Measurements from ENCODE around the gene TP53INP2. TPM values are rescaled to one million over a fixed set of nuclear protein-coding genes. Genes with fewer than 3 reads are reported as not detected.

The TP53INP2 gene
- total RNA-seq, 4 donors from 2014 or later = 21.9 to 39.7 (median 31.2) TPM

DNA sequence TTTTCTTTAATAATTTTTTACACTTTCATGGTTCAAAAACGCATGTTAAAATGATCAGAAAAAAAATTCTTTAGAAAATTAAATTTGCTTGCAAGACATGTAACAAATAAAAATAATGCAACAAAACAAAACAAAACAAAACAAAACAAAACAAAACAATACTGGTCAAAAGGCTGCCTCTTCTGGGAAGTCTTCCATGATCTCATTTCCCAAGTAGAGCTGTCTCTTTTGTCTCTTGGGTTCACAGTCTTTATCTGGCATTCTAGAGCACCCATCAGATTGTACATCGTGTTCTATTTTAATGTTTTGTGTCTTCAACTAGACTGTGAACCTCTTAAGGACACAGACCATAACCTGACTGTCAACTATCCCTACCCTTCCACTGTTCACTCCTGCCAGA, 25.3 kb downstream of the TP53INP2 start:
- Histone ChIP-seq H3K36me3 (peaks cover 12 to 31% of the 10 kb centered on the region in 2 donors), H3K27ac (no peak overlapping the region), H3K4me3 (replicated peaks in 1 of 3) (no peak overlapping the region), H3K4me1 (peaks cover 0 to 8% of the 10 kb centered on the region in 2 donors), H3K27me3 (no peaks in the 10 kb centered on the region), H3K9me3 (no peaks in the 10 kb centered on the region)
- no peak for DNase-seq
- 96 to 97% methylated on average over 2 of the region's 2 CpGs for WGBS, 2 donors
- TF ChIP-seq, protein P1, sequence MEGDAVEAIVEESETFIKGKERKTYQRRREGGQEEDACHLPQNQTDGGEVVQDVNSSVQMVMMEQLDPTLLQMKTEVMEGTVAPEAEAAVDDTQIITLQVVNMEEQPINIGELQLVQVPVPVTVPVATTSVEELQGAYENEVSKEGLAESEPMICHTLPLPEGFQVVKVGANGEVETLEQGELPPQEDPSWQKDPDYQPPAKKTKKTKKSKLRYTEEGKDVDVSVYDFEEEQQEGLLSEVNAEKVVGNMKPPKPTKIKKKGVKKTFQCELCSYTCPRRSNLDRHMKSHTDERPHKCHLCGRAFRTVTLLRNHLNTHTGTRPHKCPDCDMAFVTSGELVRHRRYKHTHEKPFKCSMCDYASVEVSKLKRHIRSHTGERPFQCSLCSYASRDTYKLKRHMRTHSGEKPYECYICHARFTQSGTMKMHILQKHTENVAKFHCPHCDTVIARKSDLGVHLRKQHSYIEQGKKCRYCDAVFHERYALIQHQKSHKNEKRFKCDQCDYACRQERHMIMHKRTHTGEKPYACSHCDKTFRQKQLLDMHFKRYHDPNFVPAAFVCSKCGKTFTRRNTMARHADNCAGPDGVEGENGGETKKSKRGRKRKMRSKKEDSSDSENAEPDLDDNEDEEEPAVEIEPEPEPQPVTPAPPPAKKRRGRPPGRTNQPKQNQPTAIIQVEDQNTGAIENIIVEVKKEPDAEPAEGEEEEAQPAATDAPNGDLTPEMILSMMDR (IDR thresholded peaks at IDR 0.05) = no peak
- no peak for TF ChIP-seq POLR2A (IDR thresholded peaks at IDR 0.05)
- intact Hi-C loops (cut with DNase I) = no loop called here

DNA sequence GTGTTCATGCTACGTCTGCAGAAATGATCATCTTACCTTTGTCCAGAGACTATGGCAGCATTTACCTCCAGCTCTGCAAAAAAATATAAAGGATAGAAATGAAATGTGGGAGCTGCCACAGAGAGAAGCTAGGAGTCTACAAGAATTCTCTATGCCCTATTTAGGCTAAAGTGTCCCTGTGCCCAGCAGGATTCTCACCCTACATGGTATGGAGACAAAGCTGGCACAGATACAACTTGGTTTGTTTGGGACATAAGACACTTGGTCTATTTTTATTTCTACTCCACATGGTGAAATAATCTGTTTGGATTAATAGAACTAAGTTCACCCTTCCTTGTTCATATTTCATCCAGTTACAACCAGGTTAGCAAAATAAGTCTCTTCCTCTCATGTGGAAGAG, 28.4 kb downstream of the TP53INP2 start:
- Histone ChIP-seq H3K4me1 (peaks cover 19 to 22% of the 10 kb centered on the region in 2 donors), H3K36me3 (peaks cover 9 to 16% of the 10 kb centered on the region in 2 donors)

DNA sequence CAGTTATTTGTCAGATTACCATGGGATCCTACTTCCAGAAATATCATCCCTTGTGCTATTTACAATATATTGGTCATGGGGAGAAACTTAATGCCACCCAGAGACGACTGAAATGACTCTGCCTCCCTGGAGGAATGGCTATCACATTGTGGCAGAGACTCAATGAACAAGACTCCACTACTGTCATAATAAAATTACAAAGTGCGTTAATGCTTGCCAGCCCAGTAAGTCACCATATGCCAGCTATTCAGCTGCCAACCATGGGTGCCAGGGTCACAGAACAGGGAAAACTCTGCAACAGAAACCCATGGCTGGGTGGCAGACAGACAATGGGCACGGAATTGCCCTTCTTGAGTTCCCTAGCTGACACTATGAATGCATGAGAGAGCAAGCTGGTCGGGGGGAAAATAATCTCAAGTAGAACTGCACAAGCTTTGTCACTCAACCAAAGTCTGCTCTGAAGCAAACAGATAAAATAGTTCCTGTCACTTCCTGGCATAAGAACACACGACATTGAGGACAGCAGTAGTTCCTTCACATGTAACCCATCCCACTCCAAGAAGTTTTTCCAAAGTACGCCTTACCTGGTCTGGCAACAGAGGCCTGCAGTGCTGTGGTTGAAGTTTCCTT, 32.1 kb downstream of the TP53INP2 start:
- TF ChIP-seq POLR2A (IDR thresholded peaks at IDR 0.05) = no peak
- TF ChIP-seq, protein P1 (IDR thresholded peaks at IDR 0.05) = no peak
- intact Hi-C loops (cut with DNase I) = no loop called here
- DNase-seq = peak; percentile 23 to 39
- no peaks in the 10 kb centered on the region for H3K27me3 ChIP-seq
- no peaks in the 10 kb centered on the region for H3K9me3 ChIP-seq
- 36 to 47% methylated on average over 6 of the region's 6 CpGs for WGBS, 2 donors
- peak overlapping the region; percentile 42 to 62 (median 58) for H3K27ac ChIP-seq
- H3K36me3 ChIP-seq = peaks cover 9 to 12% of the 10 kb centered on the region in 2 donors
- no peak overlapping the region for H3K4me3 ChIP-seq (replicated peaks in 1 of 3)
- H3K4me1 ChIP-seq = peaks cover 26 to 44% of the 10 kb centered on the region in 2 donors

More for the DNA sequence above, 28.4 kb downstream of the TP53INP2 start:
- H3K4me3 ChIP-seq (replicated peaks in 1 of 3) = no peak overlapping the region
- WGBS, 2 donors = 97 to 100% methylated on average over 1 of the region's 1 CpG
- H3K27me3 ChIP-seq = no peaks in the 10 kb centered on the region
- no peak overlapping the region for H3K27ac ChIP-seq
- TF ChIP-seq, protein P1 (IDR thresholded peaks at IDR 0.05) = no peak
- no peak for TF ChIP-seq POLR2A (IDR thresholded peaks at IDR 0.05)
- no peak for DNase-seq
- intact Hi-C loops (cut with DNase I) = no loop called here
- no peaks in the 10 kb centered on the region for H3K9me3 ChIP-seq

DNA sequence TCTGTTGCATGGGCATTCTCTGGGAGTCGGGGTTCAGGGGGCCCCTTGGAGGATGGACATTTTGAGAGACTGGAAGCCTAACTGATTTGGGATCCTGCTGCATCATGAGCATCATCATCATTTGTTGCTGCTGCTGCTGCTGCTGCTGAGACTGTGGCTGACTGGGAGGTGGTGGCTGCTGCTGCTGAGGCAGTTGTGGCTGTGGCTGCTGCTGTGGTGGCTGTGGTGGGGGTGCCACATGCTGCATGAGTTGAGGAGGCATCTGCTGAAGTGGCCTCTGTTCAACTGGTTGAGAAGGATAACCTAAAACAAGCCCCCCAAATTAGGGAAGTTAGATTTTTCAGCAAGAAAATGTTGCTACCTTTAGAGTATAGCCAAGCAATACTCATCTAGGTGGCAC, 38.9 kb downstream of the TP53INP2 start:
- Histone ChIP-seq H3K27me3 (no peaks in the 10 kb centered on the region), H3K4me3 (replicated peaks in 1 of 3) (no peak overlapping the region), H3K36me3 (peaks cover 10 to 14% of the 10 kb centered on the region in 2 donors), H3K4me1 (peaks cover 10 to 41% of the 10 kb centered on the region in 2 donors), H3K27ac (no peak overlapping the region), H3K9me3 (no peaks in the 10 kb centered on the region)
- TF ChIP-seq, protein P1 (IDR thresholded peaks at IDR 0.05) = no peak
- no peak for TF ChIP-seq POLR2A (IDR thresholded peaks at IDR 0.05)
- intact Hi-C loops (cut with DNase I) = no loop called here
- 100% methylated on average over 1 of the region's 1 CpG; no CpG with 5 or more reads in 1 of the 2 donors for WGBS, 2 donors
- DNase-seq = no peak

DNA sequence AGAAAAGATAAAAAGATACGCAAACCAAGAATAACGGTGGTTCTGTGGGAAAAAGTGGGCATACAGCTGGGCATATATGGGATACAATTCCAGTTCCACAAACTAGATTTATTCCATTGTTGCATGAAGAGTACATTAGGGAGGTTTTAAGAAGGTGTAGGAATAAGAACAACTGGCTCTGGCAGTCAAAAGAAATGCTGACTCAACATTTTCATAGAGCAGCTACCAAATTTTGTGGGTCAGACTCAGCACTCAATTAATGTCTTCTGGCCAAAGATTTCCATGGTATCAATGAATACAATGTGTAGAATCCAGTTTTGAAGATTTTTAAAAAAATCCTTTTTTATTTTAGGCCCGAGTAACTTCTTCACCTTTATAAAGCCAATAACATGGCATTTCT, 40.2 kb downstream of the TP53INP2 start:
- no peaks in the 10 kb centered on the region for H3K9me3 ChIP-seq
- DNase-seq = no peak
- H3K36me3 ChIP-seq = peaks cover 15 to 25% of the 10 kb centered on the region in 2 donors
- H3K27ac ChIP-seq = peak overlapping the region in 1 of 3 donors; percentile 61
- H3K27me3 ChIP-seq = no peaks in the 10 kb centered on the region
- H3K4me3 ChIP-seq (replicated peaks in 1 of 3) = no peak overlapping the region
- peaks cover 10 to 28% of the 10 kb centered on the region in 2 donors for H3K4me1 ChIP-seq
- TF ChIP-seq, protein P1 (IDR thresholded peaks at IDR 0.05) = no peak
- no peak for TF ChIP-seq POLR2A (IDR thresholded peaks at IDR 0.05)
- intact Hi-C loops (cut with DNase I) = no loop called here
- 94 to 96% methylated on average over 3 of the region's 3 CpGs for WGBS, 2 donors
